ENCODE data around the gene MEAK7.

The MEAK7 gene

GRCh38 chr16:84514874-84515835 is 10.7 kb upstream of the MEAK7 start (continued):
- TF ChIP-seq POU6F1 (CRISPR knock-in tag; IDR thresholded peaks at IDR 0.05; ENCODE audit: borderline replicate concordance, low read depth) (no peak), ZC3H10 (CRISPR knock-in tag; IDR thresholded peaks at IDR 0.05) (no peak)

GRCh38 chr16:84514295-84514873 is 9.9 kb upstream of the MEAK7 start:
- TF ChIP-seq ZFP3 (CRISPR knock-in tag; IDR thresholded peaks at IDR 0.05) (no peak), TOX (CRISPR knock-in tag; IDR thresholded peaks at IDR 0.05; ENCODE audit: borderline replicate concordance) (no peak), ZNF565 (CRISPR knock-in tag; conservative IDR thresholded peaks at IDR 0.05; ENCODE audit: low read depth) (no peak), TSHZ2 (CRISPR knock-in tag; IDR thresholded peaks at IDR 0.05) (no peak), POU6F1 (CRISPR knock-in tag; IDR thresholded peaks at IDR 0.05; ENCODE audit: borderline replicate concordance, low read depth) (no peak), TCF4 (CRISPR knock-in tag; IDR thresholded peaks at IDR 0.05; ENCODE audit: borderline replicate concordance) (no peak), BACH2 (CRISPR knock-in tag; IDR thresholded peaks at IDR 0.05; ENCODE audit: borderline replicate concordance) (no peak), ZNF8 (CRISPR knock-in tag; IDR thresholded peaks at IDR 0.05) (no peak), ARNTL (CRISPR knock-in tag; IDR thresholded peaks at IDR 0.05; ENCODE audit: borderline replicate concordance, low read depth) (no peak), PATZ1 (CRISPR knock-in tag; IDR thresholded peaks at IDR 0.05; ENCODE audit: borderline replicate concordance) (no peak), RARB (CRISPR knock-in tag; IDR thresholded peaks at IDR 0.05) (no peak), PPARA (CRISPR knock-in tag; IDR thresholded peaks at IDR 0.05; ENCODE audit: borderline replicate concordance) (no peak), ZNF70 (CRISPR knock-in tag; IDR thresholded peaks at IDR 0.05) (no peak), CSDC2 (CRISPR knock-in tag; IDR thresholded peaks at IDR 0.05) (no peak), OSR1 (CRISPR knock-in tag; IDR thresholded peaks at IDR 0.05) (no peak), CREB5 (CRISPR knock-in tag; IDR thresholded peaks at IDR 0.05; ENCODE audit: low read depth) (no peak), ZC3H10 (CRISPR knock-in tag; IDR thresholded peaks at IDR 0.05) (no peak), ISL1 (CRISPR knock-in tag; IDR thresholded peaks at IDR 0.05) (no peak)
- no peak for ATAC-seq

- no peak for ATAC-seq
- no peak for TF ChIP-seq OSR1 (CRISPR knock-in tag; IDR thresholded peaks at IDR 0.05)
- TF ChIP-seq CSRNP3 (CRISPR knock-in tag; IDR thresholded peaks at IDR 0.05) = no peak
- no peak for TF ChIP-seq ZNF70 (CRISPR knock-in tag; IDR thresholded peaks at IDR 0.05)
- TF ChIP-seq SNAI2 (CRISPR knock-in tag; IDR thresholded peaks at IDR 0.05) = no peak
These were observed 9.2 kb upstream of the MEAK7 start for GRCh38 chr16:84513666-84514065.

Measured in SK-N-SH treated with all-trans-retinoic acid at 6 μM for 48 hours (cell line).